ENCODE data around the gene EGLN2.
"Not testable (repeated sequence)": the region's sequence is repeated elsewhere in the genome, so short reads cannot be mapped to it uniquely, and the experiment has no call there.

Gene EGLN2

DNA sequence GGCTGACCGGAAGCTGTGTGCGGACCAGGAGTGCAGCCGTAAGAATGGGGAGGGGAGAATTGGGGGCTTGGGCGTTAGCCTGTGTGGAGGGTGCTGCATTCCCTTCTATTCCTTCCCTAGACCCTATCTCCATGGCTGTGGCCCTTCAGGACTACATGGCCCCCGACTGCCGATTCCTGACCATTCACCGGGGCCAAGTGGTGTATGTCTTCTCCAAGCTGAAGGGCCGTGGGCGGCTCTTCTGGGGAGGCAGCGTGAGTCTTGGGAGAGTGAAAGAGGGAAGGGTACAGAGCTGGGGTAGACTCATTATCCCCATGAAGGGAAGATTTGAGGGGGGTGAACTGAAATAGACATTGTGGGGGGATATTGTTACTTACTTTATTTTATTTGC is 23.4 kb upstream of the EGLN2 start:
- no peak overlapping the region for H3K4me3 ChIP-seq (ENCODE audit: low read depth, low read length)
- no peak for DNase-seq (ENCODE audit: low read depth)

DNA sequence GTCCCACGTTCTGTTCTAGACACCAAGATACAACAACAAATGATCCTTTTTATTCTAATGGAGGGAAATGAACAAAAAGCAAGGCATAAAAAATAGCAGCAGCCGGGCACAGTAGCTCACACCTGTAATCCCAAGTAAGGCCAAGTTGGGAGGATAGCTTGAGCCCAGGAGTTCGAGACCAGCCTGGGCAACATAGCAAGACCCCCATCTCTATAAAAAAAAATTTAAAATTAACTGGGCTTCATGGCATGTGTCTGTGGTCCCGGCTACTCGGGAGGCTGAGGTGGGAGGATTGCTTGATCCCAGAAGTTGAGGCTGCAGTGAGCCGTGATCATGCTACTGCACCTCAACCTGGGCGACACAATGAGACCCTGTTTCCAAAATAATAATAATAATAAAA is 22.6 kb upstream of the EGLN2 start:
- no peak for DNase-seq (ENCODE audit: low read depth)
- H3K4me3 ChIP-seq (ENCODE audit: low read depth, low read length): no peak overlapping the region

DNA sequence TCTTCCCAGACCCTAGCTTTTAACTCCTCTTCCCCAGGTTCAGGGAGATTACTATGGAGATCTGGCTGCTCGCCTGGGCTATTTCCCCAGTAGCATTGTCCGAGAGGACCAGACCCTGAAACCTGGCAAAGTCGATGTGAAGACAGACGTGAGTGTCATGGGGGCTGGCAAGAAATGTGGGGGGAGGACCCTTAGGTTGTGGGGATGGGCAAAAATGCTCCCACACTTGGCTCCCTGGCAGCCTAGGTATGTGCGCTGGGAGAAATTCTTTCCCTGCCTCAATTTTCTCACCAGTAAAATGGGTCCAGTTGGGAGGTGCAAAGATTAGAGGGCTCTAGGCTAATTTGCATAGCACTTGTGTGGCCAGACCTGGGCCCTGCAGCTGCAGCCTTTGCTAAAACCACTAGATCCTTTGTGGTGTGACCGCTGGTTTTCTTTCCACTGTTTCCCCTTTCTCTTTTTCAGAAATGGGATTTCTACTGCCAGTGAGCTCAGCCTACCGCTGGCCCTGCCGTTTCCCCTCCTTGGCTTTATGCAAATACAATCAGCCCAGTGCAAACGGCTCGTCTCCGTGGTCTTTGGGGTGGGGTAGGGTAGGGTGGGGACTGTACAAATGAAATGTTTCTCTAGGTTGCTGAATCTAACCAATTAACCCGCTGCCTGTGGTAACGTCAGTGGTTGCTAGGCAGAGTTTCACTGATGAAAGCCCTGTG is 21.9 kb upstream of the EGLN2 start:
- H3K4me3 ChIP-seq (ENCODE audit: low read depth, low read length): peak overlapping the region; percentile 72
- DNase-seq (ENCODE audit: low read depth): peak; percentile 64

DNA sequence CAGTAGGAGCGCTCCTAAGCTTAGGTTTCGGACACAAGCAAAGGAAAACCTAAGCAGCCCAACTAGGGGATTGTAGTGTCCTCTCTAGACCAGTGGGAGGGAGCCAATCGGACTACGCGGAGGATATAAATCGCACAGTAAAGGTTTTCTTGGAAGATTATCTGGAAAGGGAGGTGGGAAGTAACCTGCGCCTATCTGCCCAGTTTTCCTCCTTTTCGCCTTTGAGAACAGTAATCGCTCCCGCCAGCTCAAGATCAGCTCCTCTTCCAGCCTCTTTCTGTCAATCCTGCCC is 21.4 kb upstream of the EGLN2 start:
- DNase-seq (ENCODE audit: low read depth): no peak

DNA sequence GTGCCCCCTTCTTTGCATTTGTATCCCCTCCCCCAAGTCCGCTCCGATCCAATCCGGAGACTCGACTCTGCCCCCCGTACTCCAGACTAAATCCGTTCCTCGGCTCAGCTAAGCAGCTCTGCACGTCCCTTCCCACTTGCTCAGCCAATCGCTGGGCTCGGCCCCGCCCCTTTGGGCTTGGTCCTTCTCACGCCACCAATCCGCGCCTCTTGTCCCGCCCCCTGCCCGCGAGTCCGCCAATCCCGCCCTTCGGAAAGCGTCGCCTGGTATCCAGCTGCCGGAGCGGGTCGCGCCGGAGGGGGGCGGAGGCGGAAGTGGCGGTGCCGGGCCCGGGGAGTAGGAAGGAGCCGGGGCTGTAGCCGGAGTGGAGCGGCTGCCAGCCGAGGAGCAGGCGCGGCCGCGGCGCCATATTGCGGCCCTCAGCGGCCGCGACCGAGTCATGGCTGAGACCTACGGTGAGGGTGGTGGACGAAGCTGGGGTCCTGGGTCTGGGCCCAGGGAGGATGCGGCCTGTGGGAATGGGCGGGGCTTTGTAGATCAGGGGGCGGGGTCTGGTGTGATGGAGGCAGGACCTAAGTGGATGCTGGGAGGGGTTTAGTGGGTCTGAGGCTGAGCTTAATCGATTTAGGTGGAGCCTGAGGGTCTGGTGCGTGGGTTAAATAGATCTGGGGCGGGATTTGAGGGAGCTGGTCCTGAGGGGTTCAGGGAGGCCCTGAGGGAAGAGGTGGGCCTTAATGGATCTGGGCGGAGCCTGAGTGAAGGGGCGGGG is 20.9 kb upstream of the EGLN2 start, which contains the start of gene RAB4B:
Gene RAB4B, plus strand, starts transcription at position 311 of the 769 bp plus-strand sequence. Its CDS starts 129 bp downstream, at position 440.
- H3K4me3 ChIP-seq (ENCODE audit: low read depth, low read length): peak within 1 kb of the TSS; percentile 72
- DNase-seq (ENCODE audit: low read depth): peak; percentile 99

More for the DNA sequence above, 21.4 kb upstream of the EGLN2 start:
- H3K4me3 ChIP-seq (ENCODE audit: low read depth, low read length): peak overlapping the region; percentile 72

DNA sequence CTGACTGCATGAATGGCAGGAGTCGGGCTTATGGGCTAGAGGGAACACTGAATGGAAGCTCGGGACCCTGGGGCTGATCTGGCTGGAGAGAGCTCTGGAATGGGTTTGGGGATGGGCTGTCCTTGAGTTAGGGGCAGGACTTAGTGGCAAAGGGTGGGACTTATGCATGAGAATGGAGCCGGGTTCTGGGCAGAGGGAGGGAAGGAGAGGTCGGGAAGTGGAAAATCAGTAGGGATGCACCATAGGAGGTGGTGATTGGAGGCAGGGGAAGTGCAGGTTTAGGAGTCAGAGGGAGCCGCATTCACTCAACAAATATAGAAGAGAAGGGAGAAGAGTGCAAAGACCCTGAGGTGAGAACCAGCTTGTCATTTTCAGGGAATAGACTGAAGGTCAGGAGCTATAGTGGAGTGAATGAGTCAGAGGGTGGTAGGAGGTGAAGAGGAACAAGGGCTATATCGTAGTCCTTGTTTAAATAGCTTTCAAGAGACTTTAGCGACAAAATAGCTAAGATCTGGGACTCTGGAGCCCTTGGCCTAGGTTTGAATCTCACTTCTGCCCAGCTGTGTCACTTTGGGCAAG is 20.2 kb upstream of the EGLN2 start:
- DNase-seq (ENCODE audit: low read depth): no peak
- peak overlapping the region; percentile 72 for H3K4me3 ChIP-seq (ENCODE audit: low read depth, low read length)

DNA sequence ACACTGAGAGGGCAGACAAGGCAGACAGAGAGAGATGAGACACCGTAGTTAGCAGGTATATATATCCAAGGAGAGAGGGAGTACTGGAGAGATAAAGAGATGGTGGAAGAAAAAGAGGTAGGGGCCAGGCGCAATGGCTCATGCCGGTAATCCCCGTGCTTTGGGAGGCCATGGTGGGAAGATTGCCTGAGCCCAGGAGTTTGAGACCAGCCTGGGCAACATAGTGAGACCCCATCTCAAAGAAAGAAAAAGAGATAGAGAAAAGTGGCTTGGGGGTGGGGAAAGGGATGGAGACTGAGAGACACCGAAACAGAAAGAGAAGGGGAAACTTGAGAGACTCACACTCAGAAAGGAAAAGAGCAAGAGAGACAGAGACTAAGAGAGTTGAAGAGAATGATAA is 18.4 kb upstream of the EGLN2 start:
- H3K4me3 ChIP-seq (ENCODE audit: low read depth, low read length): no peak overlapping the region
- no peak for DNase-seq (ENCODE audit: low read depth)

DNA sequence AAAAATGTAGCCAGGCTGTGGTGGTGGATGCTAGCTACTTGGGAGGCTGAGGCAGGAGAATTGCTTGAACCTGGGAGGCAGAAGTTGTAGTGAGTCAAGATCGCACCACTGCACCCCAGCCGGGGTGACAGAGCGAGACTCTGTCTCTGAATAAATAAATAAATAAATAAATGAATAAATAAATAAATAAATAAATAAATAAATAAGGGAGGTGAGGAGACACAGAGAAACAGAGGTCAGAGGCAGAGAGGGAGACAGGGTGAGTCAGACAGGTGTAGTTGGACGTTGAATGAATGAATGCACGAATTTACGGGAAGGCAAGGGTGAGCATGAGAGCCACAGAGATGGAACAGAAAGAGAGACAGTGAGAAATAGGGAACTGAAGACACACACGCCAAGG is 17.9 kb upstream of the EGLN2 start:
- H3K4me3 ChIP-seq (ENCODE audit: low read depth, low read length): no peak overlapping the region
- no peak for DNase-seq (ENCODE audit: low read depth)

DNA sequence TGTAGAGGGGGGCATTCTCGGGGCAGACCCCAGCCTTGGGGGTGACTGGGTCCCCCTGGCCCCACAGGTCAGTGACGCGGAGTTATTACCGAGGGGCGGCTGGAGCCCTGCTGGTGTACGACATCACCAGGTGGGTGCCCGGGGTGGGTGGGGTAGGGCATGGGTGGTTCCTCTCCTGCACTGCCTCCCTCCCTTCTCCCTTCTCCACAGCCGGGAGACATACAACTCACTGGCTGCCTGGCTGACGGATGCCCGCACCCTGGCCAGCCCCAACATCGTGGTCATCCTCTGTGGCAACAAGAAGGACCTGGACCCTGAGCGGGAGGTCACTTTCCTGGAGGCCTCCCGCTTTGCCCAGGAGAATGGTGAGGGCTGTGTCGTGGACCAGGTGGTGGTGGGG is 15.3 kb upstream of the EGLN2 start:
- DNase-seq (ENCODE audit: low read depth): no peak
- H3K4me3 ChIP-seq (ENCODE audit: low read depth, low read length): no peak overlapping the region

DNA sequence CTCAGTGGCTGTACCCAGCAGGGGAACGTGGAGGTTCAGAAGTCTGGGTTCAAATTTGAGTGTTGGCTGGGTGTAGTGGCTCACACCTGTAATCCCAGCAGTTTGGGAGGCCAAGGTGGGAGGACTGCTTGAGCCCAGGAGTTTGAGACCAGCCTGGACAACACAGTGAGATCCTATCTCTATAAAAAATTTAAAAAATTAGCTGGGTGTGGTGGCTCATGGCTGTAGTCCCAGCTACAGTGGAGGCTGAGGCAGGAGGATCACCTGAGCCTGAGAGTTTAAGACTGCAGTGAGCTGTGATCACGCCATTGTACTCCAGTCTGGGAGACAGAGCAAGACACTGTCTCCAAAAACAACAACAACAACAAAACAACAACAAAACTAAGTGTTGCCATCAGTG is 14.8 kb upstream of the EGLN2 start:
- not testable (repeated sequence) for H3K4me3 ChIP-seq (ENCODE audit: low read depth, low read length); DNase-seq (ENCODE audit: low read depth)

DNA sequence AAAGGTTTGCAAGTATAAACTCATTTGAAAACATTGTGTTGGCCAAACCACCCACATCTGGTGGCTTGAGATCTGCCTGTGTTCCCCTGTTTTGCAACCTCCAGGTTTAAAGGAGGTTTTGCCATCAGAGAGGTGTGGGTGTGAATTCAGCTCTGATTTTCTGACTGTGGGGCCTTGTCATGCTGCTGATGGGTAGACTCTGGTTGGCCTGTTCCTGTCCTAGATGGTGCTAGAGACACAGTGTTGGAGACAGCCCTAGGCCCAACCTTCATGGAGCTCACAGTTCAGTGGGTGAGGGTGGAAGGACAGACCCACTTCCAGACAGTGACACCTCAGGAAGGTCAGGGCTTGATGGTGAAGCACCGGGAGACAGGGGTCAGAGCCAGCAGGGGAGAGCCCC is 13.5 kb upstream of the EGLN2 start:
- DNase-seq (ENCODE audit: low read depth): no peak
- H3K4me3 ChIP-seq (ENCODE audit: low read depth, low read length): no peak overlapping the region

DNA sequence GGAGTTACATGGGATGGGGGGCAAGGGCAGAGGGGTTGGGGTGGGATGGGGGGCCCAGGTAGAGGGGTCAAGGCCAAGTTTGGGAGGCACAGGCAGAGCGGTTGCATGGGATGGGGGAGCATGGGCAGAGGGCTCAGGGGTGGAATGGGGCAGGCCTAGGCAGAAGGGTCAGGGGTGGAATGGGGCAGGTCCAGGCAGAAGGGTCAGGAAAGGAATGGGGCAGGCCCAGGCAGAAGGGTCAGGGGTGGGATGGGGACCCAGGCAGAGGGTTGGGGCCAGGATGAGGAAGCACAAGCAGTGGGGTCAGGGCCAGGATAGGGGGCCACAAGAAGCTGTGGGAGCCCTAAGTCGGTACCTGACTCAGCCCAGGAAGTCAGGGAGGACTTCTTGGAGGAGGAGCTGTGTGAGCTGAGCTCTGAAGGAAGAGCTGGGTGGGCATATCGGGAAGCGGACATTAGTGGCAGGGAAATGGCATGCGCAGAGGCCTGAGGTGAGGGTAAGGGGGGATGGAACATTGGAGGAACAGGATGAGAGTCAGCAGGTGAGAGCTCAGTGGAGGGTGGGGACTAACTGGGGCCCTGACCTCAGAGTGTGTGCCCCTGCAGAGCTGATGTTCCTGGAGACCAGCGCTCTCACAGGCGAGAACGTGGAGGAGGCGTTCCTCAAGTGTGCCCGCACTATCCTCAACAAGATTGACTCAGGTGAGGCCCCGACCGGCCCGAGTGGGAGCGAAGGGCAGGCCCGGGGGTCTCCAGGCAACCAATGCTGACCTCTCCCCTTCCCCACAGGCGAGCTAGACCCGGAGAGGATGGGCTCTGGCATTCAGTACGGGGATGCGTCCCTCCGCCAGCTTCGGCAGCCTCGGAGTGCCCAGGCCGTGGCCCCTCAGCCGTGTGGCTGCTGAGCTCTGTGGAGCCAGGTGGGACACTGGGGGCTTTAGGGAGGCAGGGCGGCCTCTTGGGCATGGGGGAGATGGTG is 12.6 kb upstream of the EGLN2 start:
- no peak for DNase-seq (ENCODE audit: low read depth)
- H3K4me3 ChIP-seq (ENCODE audit: low read depth, low read length): no peak overlapping the region

DNA sequence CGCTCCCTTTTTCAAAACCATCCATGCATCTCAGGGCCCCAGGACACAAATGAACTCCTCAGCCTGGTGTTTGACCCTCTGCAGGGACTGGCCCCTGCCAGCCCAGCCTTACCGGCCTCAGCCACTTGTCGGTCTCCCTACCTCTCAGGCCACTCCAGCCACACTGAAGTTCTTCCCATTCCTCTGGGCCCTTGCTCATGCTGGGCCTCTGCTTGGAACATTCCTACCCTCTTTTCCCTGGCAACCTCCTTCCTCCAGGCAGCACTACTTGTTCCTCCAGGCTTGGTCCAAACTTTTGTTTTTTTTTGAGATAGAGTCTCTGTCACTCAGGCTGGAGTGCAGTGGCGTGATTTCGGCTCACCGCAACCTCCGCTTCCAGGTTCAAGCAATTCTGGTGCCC is 7.6 kb upstream of the EGLN2 start:
- H3K4me3 ChIP-seq (ENCODE audit: low read depth, low read length): no peak overlapping the region
- no peak for DNase-seq (ENCODE audit: low read depth)

DNA sequence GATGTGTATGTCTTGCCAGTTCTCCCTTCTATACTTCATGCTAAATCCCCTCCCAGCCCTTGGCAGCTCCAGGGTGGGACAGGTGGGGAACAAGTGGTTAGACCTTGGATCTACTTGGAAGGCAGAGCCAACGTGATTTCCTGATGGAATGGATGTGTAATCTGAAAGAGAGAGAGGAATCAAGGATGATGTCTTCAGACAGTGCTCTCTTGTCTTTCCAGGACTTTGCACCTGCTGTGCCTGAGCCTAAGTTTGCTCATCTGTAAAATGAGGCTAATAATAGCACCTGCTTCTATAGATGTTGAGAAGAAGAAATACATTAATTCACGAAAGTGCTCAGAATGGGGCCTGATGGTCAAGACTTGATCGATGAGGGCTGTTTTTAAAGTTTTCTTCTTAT is 7.0 kb upstream of the EGLN2 start:
- no peak overlapping the region for H3K4me3 ChIP-seq (ENCODE audit: low read depth, low read length)
- no peak for DNase-seq (ENCODE audit: low read depth)

DNA sequence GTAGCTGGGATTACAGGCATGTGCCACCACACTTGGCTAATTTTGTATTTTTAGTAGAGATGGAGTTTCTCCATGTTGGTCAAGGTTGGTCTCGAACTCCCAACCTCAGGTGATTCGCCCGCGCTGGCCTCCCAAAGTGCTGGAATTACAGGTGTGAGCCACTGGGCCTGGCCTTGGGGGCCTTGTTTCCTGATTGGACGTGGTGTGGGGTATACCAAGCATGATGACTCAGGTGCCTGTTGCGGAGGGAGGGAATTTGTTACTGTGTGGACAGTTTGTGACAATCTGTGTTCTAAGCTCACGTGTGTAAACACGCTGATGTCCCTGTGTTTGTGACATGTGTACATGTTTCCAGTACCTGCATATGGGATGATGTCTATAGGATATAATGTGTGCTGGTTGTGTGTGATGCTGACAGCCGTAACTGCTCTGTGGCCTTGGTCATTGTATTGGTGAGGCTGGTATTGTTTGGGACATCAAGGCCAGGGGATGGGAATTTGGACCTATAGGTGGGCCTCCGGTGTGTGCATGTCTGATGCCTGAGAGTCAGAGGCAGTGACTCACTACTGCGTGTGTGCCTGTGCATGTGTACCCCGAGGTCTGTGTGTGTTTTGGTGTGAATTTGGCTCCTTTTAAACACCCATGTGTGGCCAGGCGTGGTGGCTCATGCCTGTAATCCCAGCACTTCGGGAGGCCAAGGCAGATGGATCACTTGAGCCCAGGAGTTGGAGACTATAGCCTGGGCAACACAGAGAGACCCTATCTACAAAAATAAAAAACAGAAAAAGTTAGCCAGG is 1.6 kb upstream of the EGLN2 start:
- no peak for DNase-seq (ENCODE audit: low read depth)
- H3K4me3 ChIP-seq (ENCODE audit: low read depth, low read length): no peak overlapping the region

DNA sequence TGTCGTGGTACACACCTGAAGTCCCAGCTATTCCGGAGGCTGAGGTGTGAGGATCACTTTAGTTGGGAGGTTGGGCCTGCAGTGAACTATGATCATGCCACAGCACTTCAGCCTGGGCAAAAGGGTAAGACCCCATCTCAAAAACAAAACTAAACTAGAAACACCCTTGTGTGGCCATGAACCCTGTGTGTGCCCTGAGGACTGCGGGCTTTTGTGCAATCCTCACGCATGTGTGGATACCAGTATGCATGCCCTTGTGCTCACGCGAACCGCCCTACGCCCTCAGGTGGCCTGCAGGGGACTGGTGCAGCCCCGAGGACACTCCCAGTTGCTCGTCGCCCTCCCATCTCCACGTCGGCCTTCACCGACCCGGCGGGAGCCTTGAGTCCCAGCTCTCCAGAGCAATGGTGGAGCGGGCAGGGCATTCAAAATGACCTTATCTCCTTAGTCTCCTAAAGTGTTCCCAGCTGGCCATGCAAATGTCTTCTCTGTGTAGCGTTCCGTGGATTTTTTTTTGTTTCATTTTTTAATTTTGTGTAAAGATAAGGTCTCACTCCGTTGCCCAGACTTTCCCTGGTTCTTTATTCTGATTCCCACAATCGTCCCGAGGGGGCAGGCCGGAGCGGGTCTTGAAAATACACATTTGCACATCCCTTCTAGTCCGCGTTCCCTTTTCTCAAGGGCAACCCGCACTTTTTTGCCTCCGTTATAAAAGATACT is 868 bp upstream of the EGLN2 start:
- peak overlapping the region; percentile 60 for H3K4me3 ChIP-seq (ENCODE audit: low read depth, low read length)
- DNase-seq (ENCODE audit: low read depth): no peak

DNA sequence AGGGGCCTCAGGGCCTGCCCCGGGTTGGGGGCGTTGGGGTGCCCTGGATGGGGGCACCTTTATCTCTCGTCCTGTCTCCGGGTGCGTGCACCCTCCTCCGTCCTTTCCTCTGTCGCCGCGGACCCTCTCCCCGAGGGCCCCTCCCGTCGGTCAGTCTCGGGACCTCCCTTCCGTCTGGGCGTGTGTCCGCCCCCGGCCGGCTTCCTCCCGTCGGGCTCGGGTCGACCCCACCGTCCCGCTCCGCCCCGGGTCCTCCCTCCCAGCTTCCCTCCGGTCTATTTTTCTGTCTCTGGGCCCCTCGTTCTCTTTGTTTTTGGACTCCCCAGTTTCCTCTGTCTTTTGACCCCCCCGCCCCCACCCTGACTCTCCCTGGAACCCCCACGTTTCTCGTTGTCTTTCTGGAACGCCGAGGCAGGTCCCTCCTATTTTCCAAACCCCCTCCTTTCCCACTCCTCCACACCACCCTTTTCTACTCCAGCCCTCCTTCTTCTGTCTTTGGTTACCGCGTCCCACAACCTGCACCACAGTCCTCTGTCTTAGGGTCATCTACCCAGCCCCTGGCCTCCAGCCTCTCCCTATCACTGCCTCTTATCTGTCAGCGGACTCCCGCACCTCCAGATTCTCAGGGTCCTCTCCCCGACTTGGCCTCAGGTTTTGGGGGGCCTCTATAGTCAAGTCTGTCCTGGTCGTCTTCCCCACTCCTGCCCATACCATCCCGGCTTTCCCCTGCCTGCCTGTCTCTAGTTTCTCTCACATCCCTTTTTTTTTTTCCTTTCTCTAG is 757 bp downstream of the EGLN2 start:
- no peak for DNase-seq (ENCODE audit: low read depth)
- H3K4me3 ChIP-seq (ENCODE audit: low read depth, low read length): peak overlapping the region; percentile 91
